ENCODE data around the gene PRELID1. TPM values are rescaled to one million over a fixed set of nuclear protein-coding genes. Genes with fewer than 3 reads are reported as not detected.
A peak's percentile ranks its signal among the peaks of the same experiment; 100 is the strongest.
"Not testable (repeated sequence)": the region's sequence is repeated elsewhere in the genome, so short reads cannot be mapped to it uniquely, and the experiment has no call there.

PRELID1 gene
- total RNA-seq, 1 donor from 2014 or later: 229 TPM

DNA sequence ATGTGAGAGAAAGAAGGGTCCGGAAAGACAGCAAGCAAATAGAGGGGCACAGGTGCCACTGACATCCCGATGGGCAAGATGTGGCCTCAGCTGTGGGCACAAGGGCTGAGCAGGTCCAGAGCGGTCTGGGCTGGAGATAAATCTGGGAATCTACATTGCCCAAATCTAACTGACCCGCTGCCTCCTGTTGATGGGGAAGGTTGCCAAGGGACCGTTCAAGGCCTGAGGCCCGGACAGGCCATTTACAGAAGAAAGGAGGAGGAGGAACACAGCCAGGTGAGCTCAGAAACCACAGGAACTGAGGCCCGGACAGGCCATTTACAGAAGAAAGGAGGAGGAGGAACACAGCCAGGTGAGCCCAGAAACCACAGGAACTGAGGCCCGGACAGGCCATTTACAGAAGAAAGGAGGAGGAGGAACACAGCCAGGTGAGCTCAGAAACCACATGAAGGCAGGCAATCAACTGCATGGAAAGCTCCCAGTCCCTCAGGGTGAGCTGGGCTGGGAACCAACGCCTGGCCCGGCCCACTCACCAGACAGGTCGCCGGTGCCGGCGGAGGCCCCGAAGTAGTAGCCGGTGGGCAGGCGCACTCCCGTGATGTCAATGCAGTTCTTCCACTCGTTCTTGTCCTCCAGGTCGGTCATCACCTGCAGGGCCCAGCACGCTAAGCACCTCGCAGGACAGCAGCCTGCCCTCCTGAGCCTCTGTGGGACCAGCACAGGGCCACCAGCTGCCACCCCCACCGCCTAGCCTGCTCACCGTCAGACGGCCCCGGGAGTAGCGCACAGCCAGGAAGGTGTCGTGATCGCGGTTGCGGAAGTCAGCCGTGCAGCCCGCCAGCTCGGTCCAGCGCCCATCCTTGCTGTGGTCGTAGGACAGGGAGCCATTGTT is 33.2 kb downstream of the PRELID1 start:
- Mint-ChIP-seq H3K4me1 (ENCODE audit: low read depth) (peaks cover 13% of the 10 kb centered on the region), H3K9me3 (peaks cover 5% of the 10 kb centered on the region), H3K27me3 (ENCODE audit: low read depth) (no peaks in the 10 kb centered on the region), H3K4me3 (ENCODE audit: low read depth) (no peak overlapping the region), H3K27ac (no peak overlapping the region), H3K36me3 (ENCODE audit: low read depth) (peaks cover 63% of the 10 kb centered on the region)
- DNase-seq (ENCODE audit: low spot score): no peak
- intact Hi-C loops (cut with micrococcal nuclease): no loop called here

DNA sequence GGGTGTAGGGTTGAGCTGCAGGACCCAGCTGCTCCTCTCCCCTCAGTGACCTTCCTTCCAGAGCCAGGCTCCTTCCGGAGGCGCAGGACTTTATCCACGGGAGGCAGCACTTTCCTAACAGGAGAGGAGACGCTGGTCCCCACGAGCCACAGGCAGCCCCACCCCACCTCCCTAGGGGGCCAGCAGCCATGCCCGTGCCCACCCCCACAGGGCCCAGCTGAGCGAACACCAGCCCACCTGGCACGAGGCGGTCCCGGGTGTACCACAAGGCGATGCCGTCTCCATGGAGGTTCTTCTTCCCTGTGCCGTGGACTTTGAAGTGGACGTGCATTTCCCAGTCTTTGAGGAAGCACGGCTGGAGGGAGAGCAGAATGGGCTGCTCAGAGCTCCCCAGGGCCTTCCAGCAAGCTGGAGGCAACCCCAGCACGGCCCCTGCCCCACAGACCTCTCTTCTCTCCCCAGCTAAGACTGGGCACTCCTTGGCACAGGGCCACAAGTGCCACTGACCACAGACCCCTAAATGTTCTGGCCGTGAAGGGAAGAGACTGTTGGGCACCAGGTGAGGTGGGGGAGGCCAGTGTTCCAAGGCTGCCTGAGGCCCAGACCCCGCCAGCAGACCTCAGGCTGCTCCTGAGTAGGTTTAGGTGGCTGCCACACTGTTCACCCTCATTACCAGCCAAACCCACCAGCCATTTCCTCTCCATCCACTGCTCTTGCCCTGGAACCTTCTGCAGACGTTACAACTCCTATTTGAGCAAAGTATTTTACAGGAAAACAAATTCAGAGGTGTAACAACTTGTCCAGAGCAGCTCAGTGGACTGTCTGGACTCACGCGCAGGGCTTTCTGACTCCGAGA is 34.9 kb downstream of the PRELID1 start:
- intact Hi-C loops (cut with micrococcal nuclease): no loop called here
- Mint-ChIP-seq H3K27me3 (ENCODE audit: low read depth) (no peaks in the 10 kb centered on the region), H3K27ac (no peak overlapping the region), H3K9me3 (peaks cover 5% of the 10 kb centered on the region), H3K36me3 (ENCODE audit: low read depth) (peaks cover 65% of the 10 kb centered on the region), H3K4me3 (ENCODE audit: low read depth) (no peak overlapping the region), H3K4me1 (ENCODE audit: low read depth) (peaks cover 14% of the 10 kb centered on the region)
- no peak for DNase-seq (ENCODE audit: low spot score)

DNA sequence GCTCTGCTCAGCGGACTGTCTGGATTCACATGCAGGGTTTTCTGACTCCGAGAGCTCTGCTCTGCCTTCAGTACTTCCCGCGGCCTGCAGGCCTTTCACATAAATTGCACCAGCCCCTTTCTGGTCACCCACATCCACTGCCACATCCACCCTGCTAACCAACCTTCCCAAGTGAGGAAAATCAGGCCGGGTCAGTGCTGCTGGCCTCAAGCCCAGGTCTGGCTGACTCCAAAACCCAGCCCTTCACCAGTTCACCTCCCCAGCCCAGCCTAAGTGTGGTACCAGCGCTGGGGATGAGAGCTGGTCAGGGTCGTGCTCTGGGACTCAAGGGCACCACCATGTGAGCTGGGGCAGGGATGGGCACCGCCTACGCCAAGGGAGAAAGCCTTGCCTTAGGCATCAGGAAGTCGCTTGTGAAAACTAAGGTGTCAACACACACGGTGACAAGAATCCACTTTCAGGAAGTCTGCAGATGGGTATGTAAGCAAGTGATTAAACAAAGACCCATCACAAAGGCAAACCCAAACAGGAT is 35.6 kb downstream of the PRELID1 start:
- intact Hi-C loops (cut with micrococcal nuclease): no loop called here
- Mint-ChIP-seq H3K27ac (no peak overlapping the region), H3K9me3 (peaks cover 5% of the 10 kb centered on the region), H3K4me3 (ENCODE audit: low read depth) (no peak overlapping the region), H3K27me3 (ENCODE audit: low read depth) (no peaks in the 10 kb centered on the region), H3K36me3 (ENCODE audit: low read depth) (peaks cover 62% of the 10 kb centered on the region), H3K4me1 (ENCODE audit: low read depth) (peaks cover 17% of the 10 kb centered on the region)
- DNase-seq (ENCODE audit: low spot score): no peak

DNA sequence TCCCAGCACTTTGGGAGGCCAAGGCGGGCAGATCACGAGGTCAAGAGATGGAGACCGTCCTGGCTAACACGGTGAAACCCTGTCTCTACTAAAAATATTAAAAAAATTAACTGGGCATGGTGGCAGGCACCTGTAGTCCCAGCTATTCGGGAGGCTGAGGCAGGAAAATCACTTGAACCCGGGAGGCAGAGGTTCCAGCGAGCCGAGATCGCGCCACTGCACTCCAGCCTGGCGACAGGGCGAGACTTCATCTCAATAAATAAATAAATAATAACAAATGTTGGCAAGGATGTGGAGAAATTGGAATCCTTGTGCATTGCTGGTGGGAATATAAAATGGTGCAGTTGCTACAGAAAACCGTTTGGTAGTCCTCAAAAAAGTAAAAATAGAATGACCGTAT is 39.4 kb downstream of the PRELID1 start:
- H3K4me1 Mint-ChIP-seq (ENCODE audit: low read depth): peaks cover 28% of the 10 kb centered on the region
- H3K27ac Mint-ChIP-seq; H3K9me3 Mint-ChIP-seq; H3K27me3 Mint-ChIP-seq (ENCODE audit: low read depth); DNase-seq (ENCODE audit: low spot score); intact Hi-C loops (cut with micrococcal nuclease); H3K4me3 Mint-ChIP-seq (ENCODE audit: low read depth): not testable (repeated sequence)
- H3K36me3 Mint-ChIP-seq (ENCODE audit: low read depth): peaks cover 56% of the 10 kb centered on the region

DNA sequence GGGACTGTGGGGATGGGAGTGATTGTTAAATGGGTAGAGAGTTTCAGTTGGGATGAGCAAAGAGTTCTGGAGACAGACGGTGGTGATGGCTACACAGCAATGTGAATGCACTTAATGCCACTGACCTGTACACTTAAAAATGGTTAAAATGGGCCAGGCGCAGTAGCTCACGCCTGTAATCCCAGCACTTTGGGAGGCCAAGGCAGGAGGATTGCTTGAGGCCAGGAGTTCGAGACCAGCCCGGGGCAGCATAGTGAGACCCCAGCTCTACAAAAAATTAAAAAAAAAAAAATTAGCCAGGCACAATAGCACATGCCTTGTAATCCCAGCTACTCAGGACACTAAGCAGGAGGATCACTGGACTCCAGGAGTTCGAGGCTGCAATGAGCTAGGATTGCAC is 40.2 kb downstream of the PRELID1 start:
- H3K27me3 Mint-ChIP-seq (ENCODE audit: low read depth): no peaks in the 10 kb centered on the region
- DNase-seq (ENCODE audit: low spot score): no peak
- peaks cover 5% of the 10 kb centered on the region for H3K9me3 Mint-ChIP-seq
- H3K36me3 Mint-ChIP-seq (ENCODE audit: low read depth): peaks cover 56% of the 10 kb centered on the region
- intact Hi-C loops (cut with micrococcal nuclease): no loop called here
- H3K4me1 Mint-ChIP-seq (ENCODE audit: low read depth): peaks cover 28% of the 10 kb centered on the region
- peak overlapping the region; percentile 6 for H3K27ac Mint-ChIP-seq
- no peak overlapping the region for H3K4me3 Mint-ChIP-seq (ENCODE audit: low read depth)

DNA sequence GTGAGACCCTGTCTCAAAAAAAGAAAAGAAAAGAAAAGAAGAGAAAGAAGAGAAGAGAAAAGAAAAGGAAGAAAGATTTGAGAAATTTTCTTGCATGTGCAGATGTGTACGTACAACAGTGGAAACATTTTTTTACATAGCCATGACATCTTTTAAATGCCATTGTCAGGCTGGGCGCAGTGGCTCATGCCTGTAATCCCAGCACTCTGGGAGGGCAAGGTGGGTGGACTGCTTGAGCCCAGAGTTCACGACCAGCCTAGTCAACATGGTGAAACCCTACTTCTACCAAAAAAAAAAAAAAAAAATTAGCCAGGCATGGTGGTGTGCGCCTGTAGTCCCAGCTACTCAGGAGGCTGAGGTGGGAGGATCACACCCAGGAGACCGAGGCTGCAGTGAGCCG is 41.3 kb downstream of the PRELID1 start:
- peaks cover 2% of the 10 kb centered on the region for H3K9me3 Mint-ChIP-seq
- H3K4me3 Mint-ChIP-seq (ENCODE audit: low read depth): no peak overlapping the region
- no peak overlapping the region for H3K27ac Mint-ChIP-seq
- intact Hi-C loops (cut with micrococcal nuclease): no loop called here
- peaks cover 32% of the 10 kb centered on the region for H3K4me1 Mint-ChIP-seq (ENCODE audit: low read depth)
- H3K27me3 Mint-ChIP-seq (ENCODE audit: low read depth): no peaks in the 10 kb centered on the region
- DNase-seq (ENCODE audit: low spot score): no peak
- H3K36me3 Mint-ChIP-seq (ENCODE audit: low read depth): peaks cover 60% of the 10 kb centered on the region

DNA sequence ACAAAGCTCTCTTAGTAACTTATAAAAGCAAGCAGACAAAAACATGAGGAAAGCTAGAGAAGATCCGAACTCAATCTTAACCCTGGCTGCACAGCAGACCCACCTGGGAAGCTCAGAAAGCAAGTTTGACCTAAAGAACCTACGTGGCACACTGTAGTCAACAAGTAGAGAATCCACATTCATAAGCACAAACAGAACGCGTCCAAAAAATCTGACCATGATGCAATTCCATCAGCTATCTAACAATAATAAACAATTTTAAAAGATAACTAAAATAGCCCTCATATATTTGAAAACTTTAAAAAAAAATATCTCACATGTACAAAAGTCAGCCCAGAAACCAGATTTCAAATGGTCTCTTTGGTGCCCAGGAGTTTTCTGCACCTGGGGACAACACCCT is 43.2 kb downstream of the PRELID1 start:
- no peak for DNase-seq (ENCODE audit: low spot score)
- intact Hi-C loops (cut with micrococcal nuclease): no loop called here
- H3K36me3 Mint-ChIP-seq (ENCODE audit: low read depth): peaks cover 55% of the 10 kb centered on the region
- no peaks in the 10 kb centered on the region for H3K9me3 Mint-ChIP-seq
- H3K27me3 Mint-ChIP-seq (ENCODE audit: low read depth): no peaks in the 10 kb centered on the region
- no peak overlapping the region for H3K4me3 Mint-ChIP-seq (ENCODE audit: low read depth)
- peaks cover 32% of the 10 kb centered on the region for H3K4me1 Mint-ChIP-seq (ENCODE audit: low read depth)
- H3K27ac Mint-ChIP-seq: no peak overlapping the region

DNA sequence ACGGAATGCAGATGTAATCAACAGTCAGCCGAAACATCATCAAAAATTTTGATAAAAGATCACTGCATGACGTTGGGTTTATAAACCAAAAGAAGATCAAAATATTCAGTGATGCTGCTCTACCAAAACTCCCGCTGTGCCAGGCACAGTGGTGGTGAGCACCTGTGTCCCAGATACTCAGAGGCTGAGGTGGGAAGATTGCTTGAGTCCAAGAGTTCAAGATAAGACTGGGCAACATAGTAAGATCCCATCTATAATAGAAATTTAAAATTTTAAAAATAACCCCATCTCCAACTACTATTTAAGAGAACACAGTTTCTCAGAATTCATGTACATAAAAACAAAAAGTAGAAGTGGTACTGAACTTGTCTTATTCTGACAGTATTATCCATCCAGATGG is 44.1 kb downstream of the PRELID1 start:
- Mint-ChIP-seq H3K4me3 (ENCODE audit: low read depth) (no peak overlapping the region), H3K27ac (no peak overlapping the region), H3K9me3 (no peaks in the 10 kb centered on the region), H3K4me1 (ENCODE audit: low read depth) (peaks cover 36% of the 10 kb centered on the region), H3K27me3 (ENCODE audit: low read depth) (no peaks in the 10 kb centered on the region), H3K36me3 (ENCODE audit: low read depth) (peaks cover 48% of the 10 kb centered on the region)
- DNase-seq (ENCODE audit: low spot score): no peak
- intact Hi-C loops (cut with micrococcal nuclease): no loop called here

DNA sequence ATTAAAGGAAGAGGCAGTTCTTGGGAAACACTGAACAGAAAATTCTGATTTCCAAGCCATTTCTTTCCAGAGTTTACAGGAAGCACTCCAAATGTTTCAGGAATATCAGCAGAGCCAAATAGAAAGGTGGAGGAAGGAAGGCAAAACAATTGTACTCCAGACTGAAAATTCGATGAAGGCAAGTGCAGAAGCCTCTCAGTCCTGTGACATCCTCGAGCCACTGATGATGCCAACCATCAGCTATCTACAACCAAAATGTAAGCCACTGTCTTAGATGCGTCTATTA is 45.7 kb downstream of the PRELID1 start:
- Mint-ChIP-seq H3K4me1 (ENCODE audit: low read depth) (peaks cover 34% of the 10 kb centered on the region), H3K27ac (peak overlapping the region; percentile 60), H3K9me3 (no peaks in the 10 kb centered on the region), H3K4me3 (ENCODE audit: low read depth) (peak overlapping the region; percentile 95), H3K36me3 (ENCODE audit: low read depth) (peaks cover 42% of the 10 kb centered on the region), H3K27me3 (ENCODE audit: low read depth) (no peaks in the 10 kb centered on the region)
- no peak for DNase-seq (ENCODE audit: low spot score)
- intact Hi-C loops (cut with micrococcal nuclease): no loop called here

DNA sequence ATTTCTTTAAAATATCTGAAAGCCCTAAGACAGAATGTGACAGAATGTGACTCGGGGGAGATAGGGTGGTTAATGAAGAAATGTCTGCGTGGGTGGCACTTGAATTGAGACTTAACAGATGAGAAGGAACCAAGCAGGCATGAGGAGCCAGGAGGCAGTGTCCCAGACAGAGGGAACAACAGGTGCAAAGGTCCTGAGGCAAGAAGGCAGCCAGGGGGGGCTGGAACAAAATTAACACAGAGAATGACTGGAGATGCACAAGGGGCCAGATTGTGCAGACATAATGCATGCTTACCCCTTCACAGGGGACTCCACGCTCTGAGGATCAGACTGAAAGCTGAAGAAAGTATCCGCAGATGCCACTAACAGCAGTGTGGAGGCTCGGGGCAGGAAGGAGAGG is 46.2 kb downstream of the PRELID1 start:
- no peaks in the 10 kb centered on the region for H3K9me3 Mint-ChIP-seq
- peak overlapping the region; percentile 95 for H3K4me3 Mint-ChIP-seq (ENCODE audit: low read depth)
- H3K27ac Mint-ChIP-seq: peak overlapping the region; percentile 50
- intact Hi-C loops (cut with micrococcal nuclease): loop anchor here (2.0 kb wide), 1 partner anchor 37 kb away; no protein-coding TSS in a partner anchor
- H3K36me3 Mint-ChIP-seq (ENCODE audit: low read depth): peaks cover 42% of the 10 kb centered on the region
- no peaks in the 10 kb centered on the region for H3K27me3 Mint-ChIP-seq (ENCODE audit: low read depth)
- DNase-seq (ENCODE audit: low spot score): no peak
- peaks cover 36% of the 10 kb centered on the region for H3K4me1 Mint-ChIP-seq (ENCODE audit: low read depth)

DNA sequence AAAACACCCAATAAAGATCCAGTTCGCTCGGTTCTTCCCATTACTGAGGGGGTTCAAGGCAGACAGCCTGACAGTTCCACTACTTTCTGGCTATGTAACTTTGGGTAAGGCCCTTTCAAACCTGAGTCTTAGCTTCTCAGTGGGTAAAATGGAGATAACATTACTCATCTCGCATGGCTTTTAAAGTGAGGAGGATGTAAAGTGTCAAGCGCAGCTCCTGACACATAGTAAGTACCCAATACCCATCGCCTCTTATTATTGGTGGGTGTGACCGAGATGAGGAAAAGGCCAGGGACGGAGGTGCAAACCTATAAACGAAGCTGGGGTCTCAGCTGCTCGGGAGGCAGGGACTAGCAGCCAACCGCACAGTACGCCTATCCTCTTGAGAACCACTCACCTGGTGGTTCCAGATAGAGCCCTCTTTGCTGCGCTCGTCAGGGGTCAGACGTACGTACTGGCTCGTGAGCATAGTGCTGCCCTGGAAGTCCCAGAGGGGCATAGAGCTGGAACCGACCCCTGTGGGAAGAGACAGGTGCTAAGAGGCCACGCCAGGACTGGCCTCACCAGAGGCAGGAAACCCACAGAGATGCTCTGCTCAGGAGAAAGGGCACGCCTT is 47.3 kb downstream of the PRELID1 start:
- Mint-ChIP-seq H3K4me1 (ENCODE audit: low read depth) (peaks cover 39% of the 10 kb centered on the region), H3K4me3 (ENCODE audit: low read depth) (peak overlapping the region; percentile 95), H3K36me3 (ENCODE audit: low read depth) (peaks cover 38% of the 10 kb centered on the region), H3K9me3 (peaks cover 8% of the 10 kb centered on the region), H3K27ac (peak overlapping the region; percentile 100), H3K27me3 (ENCODE audit: low read depth) (no peaks in the 10 kb centered on the region)
- DNase-seq (ENCODE audit: low spot score): no peak
- intact Hi-C loops (cut with micrococcal nuclease): loop anchor here (1.0 to 2.0 kb wide), 3 partner anchors 13 to 78 kb away; no protein-coding TSS in a partner anchor

DNA sequence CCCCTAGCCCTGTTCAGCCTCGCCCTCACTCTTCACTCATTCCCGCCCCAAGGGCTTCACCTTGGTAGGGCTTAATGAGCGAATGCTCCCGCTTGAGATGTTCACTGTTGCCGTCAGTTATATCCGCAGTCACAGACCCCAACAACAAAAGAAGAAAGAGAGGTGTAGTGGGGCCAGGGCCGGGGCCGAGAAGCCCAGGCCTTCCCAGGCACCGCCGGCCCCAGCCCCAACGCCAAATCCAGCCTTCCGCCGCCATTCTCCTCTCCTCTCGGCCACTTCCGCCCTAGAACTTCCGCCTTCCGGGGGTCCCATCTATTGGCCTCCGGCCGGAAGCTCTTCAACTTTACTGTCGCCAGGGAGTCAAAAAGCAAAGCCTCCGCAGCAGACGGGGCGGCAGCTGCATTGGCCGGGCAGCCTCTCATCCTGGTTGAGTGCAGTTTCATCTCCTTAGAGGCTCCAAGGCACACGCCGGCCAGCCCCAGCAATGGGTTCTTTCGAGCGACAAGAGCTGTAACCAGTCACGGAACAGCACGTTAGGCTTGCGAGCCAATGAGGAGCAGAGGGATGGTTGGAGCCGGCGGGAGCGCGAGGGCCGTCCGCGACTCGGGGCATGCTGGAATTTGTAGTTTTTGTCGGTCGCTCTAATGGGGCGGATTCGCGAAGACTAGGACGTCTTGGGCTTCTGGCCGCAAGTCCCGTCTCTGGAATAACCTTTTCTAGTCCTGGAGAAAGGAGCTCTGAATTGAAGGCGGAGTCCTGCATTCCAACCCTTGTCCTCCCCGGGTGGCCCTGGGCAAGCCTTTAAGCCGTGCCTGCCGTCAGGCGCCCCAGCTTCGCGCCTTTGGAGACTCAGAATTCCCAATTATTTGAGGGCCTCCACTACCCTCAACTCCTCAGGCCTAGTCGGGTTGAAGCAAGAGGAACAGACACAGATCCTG is 48.1 kb downstream of the PRELID1 start, which contains the start of gene LMAN2:
Gene LMAN2 (minus strand): TSS at position 277 of the 938 bp plus-strand sequence. CDS start 21 bp downstream, at position 256.
- Mint-ChIP-seq H3K27me3 (ENCODE audit: low read depth) (no peaks in the 10 kb centered on the region), H3K9me3 (peaks cover 8% of the 10 kb centered on the region), H3K4me3 (ENCODE audit: low read depth) (peak within 1 kb of the TSS; percentile 95), H3K4me1 (ENCODE audit: low read depth) (peaks cover 44% of the 10 kb centered on the region), H3K27ac (peak within 1 kb of the TSS; percentile 100), H3K36me3 (ENCODE audit: low read depth) (peaks cover 31% of the 10 kb centered on the region)
- peak; percentile 92 for DNase-seq (ENCODE audit: low spot score)
- intact Hi-C loops (cut with micrococcal nuclease): loop anchor here (1.0 to 2.0 kb wide), 3 partner anchors 13 to 78 kb away; no protein-coding TSS in a partner anchor

Measured in activated T-helper 2 cell treated with anti-CD3 and anti-CD28 coated beads, Interferon-gamma antibody, Interleukin-2, Interleukin-4, amounts not matched to agents 10 μg/mL and 5 μg/mL and 100 μg/mL, durations not matched to agents 14 hours and 24 hours and 36 hours (primary cell).